Middle frontal gyrus (tissue), 1 donor: ENCODE data around the gene SPATA31C1.
"Not testable (repeated sequence)": the region's sequence is repeated elsewhere in the genome, so short reads cannot be mapped to it uniquely, and the experiment has no call there.

ENCODE experiments used
- DNase-seq: peaks from one replicate; pipeline ENCODE4 v3.0.0-alpha.2; 2015; ENCODE audit warnings: low spot score; ENCODE audit errors: extremely low spot score

Gene SPATA31C1

GRCh38 chr9:87937918-87938317, 20.2 kb downstream of the SPATA31C1 start:
- not testable (repeated sequence) for DNase-seq

DNA sequence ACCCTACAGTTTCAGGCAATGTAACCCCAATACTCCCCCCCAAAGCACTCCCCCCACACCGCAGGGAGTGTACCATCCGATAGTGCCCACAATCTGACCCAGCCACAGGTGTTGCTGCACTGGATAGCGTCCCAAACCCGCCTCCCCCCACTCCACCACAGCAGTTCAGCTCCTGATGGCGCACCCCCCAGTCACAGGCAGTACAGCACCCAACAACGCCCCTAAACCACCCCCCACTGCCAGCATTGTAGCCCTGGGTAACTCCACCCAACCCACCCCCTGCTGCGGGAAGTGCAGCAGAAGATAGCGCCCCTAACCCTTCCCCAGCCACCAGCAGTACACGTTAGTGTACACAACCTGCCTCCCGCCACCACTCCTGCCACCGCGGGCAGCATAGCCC, 20.6 kb downstream of the SPATA31C1 start:
- DNase-seq: not testable (repeated sequence)

GRCh38 chr9:87939096-87939495, 21.3 kb downstream of the SPATA31C1 start:
- not testable (repeated sequence) for DNase-seq

DNA sequence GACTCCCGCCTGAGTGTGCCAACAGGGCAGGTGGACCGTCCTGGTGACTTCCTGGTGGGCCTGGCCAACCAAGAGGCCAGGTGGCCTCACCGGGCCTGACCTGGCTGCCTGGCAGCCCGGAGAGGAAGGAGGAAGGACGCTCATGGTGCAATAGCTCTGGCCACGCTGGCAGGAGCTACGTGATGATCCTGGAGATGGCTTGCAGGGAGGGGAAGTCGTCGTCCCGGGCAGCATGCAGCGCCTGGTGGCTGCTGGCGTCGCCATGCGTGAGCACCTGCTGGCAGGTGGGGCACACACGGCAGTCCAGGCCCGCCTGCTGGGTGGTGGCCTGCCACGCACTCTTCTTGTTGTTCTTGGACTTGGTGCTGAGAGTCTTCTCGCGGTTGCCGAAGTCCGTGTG, 26.3 kb downstream of the SPATA31C1 start:
- DNase-seq: no peak

DNA sequence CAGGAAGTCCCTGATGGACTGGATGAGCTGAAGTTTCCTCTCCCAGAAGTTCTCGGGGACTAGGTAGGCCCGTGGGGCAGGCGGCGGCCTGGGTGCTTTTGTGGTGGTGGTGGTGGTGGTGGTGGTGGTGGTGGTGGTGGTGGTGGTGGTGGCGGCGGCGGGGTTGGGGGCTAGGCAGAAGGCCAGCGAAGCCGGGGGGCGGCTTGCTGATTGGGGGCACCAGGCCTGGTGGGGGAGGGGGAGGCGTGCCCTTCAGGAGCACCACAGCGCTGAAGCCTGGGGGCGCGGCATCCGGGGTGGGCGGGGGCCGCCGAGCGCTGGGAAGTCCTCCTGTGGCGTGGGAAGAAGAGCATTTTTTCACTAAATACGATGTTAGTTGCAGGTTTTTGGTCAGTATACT, 26.9 kb downstream of the SPATA31C1 start:
- no peak for DNase-seq

- no peak for DNase-seq
Measured at GRCh38 chr9:87950296-87950695, 32.5 kb downstream of the SPATA31C1 start.

DNA sequence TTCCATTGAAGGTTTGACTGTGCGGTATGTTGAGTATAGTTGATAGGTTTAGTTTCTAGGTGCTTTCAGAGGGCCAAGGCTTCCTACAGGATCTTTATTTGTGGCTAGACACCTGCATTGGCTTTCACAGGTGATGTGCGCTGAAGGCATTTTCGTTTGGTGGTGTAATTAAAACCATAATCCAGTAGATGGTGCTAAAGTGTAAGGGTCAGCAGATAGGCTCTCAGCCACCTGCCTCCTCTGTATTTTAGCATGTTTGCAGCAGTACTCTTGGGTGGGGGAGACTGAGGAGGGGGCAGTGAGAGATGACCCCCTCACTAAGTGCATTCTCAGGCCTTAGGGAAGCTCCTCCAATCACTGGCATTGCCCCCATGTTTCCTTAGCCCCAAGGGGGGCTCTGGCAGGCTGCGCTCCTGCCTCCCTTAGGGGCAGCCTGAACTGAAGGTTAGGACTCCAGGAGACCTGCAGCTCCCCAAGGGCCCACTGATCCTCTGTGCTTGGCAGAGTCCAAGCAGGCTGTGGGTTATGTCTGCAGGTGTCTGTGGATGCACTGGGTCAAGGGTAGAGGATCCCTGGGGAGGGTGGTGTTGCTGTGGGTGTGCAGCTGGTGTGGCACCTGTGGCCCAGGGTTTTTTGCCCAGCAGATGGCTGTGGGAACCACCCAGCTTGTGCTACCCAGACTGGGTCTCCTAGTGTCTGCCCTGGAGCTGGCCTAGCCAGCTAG, 33.2 kb downstream of the SPATA31C1 start:
- no peak for DNase-seq

DNA sequence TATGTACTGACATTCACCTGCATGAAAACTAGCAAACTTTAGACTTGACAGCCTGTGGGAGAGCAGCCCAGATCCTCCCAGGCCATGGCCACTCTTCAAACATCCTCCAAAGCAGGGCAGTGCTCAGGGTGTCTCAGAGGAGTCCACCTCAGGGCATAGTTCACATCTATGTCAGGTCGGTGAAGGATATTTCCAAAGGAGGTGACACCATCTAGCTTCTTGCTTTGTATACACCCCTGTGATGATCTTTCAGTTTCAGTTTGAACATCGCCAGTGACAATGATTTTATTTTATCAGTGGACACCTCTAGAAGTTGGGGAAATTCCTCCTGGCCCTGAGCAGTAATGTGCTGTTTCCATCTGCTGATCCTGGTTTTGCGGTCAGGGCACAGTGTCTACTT, 36.5 kb downstream of the SPATA31C1 start:
- DNase-seq: no peak

DNA sequence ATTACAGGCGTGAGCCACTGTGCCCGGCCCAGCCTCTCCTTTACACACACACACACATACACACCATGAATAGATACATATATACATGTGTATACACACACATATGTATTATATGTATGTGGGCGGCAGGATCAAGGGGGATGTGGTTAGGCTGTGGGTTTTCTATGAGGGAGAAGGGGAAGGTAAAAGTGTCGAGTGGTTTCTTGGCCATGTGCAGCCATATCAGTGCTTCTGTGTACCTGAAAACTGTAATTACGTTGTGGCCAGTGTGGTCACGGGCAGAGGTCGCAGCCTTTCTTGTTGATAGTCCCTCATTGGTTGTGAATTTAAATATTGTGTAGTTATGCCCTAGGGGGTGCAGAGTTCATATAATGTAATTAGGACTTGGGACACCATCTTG, 40.1 kb downstream of the SPATA31C1 start:
- no peak for DNase-seq

- DNase-seq: no peak
Measured at GRCh38 chr9:87958591-87958990, 40.8 kb downstream of the SPATA31C1 start.

DNA sequence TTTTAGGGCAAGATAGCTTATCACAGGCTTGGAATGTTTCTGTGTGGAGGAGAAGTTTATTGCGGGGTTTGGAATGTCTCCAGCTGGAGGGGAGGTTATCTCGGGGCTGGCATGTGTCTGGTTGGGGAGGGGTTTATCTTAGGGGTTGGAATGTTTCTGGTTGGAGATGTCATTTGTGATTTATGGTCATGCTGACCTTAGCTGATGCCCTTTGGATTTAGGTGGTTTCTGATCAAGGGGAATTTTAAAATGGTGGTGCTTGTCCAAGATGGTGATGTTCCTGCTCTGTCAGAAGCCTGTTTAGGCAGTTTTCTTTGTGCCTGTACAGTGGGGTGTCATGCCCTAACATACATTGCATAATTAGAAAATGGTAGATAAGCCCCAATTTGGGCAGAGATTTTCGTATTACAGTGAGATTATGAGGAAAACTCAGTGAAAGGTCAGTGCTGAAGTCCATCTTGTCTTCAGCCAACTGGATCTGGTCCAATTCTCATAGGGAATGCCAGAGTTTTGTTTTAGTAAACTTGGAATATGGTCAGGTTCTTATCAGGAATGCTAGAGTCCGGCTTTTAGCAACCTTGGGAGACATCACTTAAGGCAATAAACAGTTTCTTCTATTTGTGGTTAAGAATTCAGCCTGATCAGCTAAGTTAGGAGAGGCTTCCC, 42.3 kb downstream of the SPATA31C1 start:
- no peak for DNase-seq

GRCh38 chr9:87963770-87964169, 46.0 kb downstream of the SPATA31C1 start:
- DNase-seq: no peak

- DNase-seq: no peak
Measured at GRCh38 chr9:87964826-87965225, 47.1 kb downstream of the SPATA31C1 start.

DNA sequence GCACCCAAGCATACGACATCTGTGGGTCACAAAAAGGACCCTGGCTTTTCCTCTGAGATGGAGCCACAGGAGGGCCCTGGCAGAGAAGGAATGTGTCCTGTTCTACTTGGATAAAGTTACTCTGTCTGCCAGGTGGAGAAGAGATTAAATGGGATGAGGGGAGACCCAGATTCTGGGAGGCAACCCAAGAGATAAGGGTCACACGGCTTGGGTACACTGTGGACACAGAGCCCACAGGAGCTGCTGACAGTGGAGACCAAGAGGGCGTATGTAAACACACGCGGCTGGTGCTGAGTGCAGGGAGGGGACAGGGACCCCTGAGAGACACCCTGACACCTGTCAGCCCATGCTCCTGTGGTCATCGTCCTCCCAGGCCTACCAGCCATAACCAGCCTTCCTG, 50.4 kb downstream of the SPATA31C1 start:
- no peak for DNase-seq

DNA sequence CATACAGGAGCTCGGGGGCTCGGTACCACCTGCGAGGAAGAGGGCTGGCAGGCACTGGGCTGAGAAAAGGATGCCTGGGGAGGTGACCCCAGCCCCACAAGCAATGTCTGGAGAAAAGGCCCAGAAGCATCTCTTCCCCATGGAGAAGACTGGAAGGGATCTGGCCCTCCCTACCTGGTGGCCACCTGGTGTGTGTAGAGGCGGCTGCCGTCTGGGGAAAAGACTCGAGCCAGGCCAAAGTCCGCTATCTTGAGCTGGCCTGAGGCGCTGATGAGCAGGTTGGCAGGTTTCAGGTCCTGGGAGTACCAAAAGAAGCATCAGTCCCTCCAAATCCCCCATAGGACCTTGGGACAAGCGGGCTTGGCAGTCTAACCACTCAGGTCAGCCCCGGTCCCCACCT, 52.8 kb downstream of the SPATA31C1 start:
- DNase-seq: no peak

GRCh38 chr9:87973122-87973521, 55.4 kb downstream of the SPATA31C1 start:
- DNase-seq: no peak
